Amygdala (tissue), 56 donors: ENCODE measurements around the gene SCGB1C1.
"Not testable (repeated sequence)": the region's sequence is repeated elsewhere in the genome, so short reads cannot be mapped to it uniquely, and the experiment has no call there.

ENCODE experiments used
- DNase-seq, 56 donors: peaks; one replicate each; lab custom pipeline; 2025; lab: John Stamatoyannopoulos, UW

Gene SCGB1C1

DNA sequence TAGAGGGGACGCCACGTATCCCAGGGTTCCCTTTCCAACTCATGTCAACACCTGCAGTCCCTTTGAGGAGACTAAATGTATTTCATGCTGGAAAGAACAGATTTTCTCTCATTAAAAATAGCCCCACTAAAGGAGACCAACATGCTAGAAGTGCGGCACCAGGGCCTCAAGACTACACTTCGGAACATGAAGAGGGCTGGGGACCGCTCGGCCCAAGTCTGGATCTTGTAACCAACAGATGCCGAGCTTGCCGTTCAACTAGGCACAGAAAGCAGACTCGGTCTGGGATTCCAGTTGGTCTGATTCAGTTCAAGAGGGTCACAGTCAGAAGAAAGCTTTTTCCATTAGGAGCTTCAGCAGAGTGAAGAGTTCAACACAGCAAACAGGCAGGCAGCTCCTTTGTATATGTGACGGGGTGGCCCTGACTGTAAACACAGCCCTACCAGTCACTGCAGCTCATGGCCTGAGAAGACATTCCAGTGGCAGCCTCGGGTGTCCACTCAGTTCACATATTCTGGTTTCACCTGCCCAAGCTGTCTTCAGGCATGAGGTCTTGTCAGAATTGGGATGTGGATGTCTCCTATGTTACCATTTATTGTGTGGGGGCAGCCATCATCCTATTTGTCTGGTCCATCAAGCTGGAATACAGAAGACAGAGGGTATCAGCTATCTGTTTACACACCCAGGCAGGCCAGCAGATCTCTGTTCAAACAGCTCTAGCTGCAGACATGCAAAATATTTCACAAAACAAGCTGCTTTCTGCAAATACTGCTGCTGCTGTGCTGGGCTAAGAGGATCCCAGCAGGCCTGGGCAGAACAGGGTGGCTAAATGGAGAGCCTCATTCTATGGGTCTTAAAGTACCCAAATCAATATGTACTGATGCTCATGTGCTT lies 23.4 kb downstream of the SCGB1C1 start:
- DNase-seq, result no peak

- no peak for DNase-seq
Observed at GRCh38 chr11:217704-218103, 24.8 kb downstream of the SCGB1C1 start.

- DNase-seq, result no peak
Observed at GRCh38 chr11:218815-219593, 26.1 kb downstream of the SCGB1C1 start.

DNA sequence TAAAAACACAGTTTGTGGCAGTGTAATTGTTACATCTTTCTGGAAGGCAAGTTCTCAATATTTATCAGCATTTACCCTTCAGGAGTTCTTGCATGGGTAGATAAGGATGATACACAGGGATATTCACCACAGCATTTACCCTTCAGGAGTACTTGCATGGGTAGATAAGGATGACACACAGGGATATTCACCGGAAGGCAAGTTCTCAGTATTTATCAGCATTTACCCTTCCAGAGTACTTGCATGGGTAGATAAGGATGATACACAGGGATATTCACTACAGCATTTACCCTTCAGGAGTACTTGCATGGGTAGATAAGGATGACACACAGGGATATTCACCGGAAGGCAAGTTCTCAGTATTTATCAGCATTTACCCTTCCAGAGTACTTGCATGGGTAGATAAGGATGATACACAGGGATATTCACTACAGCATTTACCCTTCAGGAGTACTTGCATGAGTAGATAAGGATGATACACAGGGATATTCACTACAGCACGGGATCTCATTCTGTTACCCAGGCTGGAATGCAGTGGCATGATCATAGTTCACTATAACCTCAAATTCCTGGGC lies 27.9 kb downstream of the SCGB1C1 start:
- not testable (repeated sequence) for DNase-seq

DNA sequence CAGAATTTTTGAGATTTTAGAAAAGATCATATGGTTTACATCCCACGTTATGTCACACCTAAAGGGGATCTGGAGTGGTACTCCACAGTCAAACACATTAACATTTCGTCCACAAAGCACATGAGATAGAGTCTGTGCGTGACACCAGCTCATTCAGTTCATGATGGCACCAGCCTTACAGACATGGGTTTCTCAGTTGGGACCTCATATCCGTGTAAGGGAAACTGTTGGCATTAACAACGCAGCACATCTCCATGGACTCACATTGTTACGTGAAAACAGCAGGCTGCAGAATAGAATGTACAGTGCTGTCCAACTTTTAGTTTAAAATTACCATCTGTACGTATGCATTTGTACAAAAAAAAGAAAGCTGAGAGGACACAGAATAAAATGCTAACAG lies 28.7 kb downstream of the SCGB1C1 start:
- DNase-seq, result no peak

DNA sequence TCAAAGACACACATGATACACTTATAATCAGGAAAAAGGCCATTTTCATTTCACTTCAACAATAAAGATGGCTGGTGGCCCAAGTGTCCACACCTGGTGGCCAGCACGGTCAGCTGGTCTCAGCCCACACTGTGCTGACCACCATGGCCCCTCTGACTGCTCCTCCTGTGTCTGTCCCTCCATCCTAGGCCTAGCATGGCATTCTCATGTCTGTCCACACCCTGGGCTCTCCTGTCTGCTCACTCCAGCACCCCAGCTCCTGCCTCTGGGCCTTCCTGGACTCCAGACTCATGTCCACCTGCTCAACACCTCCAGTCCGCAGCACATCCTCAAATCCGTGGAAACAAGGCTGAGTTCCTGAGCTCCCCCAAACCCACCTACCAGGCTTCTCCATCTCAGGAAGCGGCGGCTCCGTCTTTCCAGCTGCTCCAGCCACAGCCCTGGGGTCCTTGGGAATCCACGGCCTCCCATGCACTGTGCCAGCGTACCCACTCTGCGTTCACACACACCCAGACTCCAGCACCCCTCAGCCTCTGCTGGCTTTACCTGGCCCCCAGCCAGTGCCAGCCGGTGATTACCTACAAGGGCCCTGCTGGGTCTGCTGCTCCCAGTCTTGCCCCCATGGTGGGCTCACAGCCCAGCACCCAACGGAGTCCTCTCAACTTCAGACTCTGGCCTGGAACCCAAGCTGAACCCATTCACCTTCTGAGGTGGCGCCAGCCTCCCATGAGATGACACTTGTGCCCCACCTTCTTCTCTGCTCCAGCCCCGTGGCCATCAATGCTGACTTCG lies 29.3 kb downstream of the SCGB1C1 start:
- DNase-seq, result no peak

DNA sequence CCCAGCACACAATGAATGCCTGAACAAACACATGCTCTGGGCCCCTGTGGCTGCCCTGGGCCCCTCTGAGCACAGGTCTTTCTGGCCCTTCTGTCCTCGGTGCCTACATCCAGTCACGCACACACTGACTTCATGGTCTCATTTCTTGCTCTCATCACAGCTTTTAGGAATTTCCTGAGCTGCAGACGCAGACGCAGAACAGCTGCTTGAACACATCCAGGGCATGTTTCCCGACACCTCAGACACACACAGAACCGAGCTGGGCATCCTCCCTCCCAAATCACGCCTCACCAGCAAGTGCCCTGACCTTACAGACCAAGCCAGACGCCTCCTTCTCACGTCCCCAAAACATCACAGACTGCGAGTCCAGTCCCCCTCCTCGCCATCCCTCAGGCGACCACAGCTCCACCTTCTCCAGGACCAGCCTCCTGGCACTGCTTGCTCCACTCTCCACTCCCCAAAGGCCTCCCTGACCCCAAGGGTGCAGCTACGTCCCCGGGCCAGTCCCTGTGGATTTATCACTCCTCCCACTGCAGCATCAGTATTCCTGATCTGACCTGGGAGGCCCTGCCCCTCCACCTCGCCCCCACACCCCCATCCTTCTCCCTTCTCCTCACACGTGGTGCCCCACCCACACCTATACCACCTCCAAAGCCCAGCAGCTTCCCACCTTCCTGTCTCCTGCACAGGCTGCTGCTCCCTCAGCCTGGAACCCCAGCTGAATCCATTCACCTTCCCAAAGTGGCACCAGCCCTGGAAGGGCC lies 30.3 kb downstream of the SCGB1C1 start:
- no peak for DNase-seq

DNA sequence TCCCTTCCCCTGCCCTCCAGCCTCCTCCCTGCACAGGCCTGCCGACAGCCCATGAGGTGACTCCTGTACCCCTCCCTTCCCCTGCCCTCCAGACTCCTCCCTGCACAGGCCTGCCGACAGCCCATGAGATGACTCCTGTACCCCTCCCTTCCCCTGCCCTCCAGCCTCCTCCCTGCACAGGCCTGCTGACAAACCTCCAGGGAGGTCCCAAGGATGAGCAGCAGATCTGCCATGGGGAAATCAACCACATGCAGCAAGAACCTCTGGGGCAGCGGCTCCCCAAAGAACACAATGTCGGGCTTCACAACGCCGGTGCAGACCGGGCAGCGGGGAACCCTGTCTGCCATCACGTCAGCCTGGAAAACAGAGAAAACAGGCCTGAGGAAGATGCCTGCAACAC lies 31.0 kb downstream of the SCGB1C1 start:
- no peak for DNase-seq

GRCh38 chr11:224424-224823 lies 31.5 kb downstream of the SCGB1C1 start:
- no peak for DNase-seq

GRCh38 chr11:225734-226453 lies 33.0 kb downstream of the SCGB1C1 start:
- DNase-seq, result no peak

DNA sequence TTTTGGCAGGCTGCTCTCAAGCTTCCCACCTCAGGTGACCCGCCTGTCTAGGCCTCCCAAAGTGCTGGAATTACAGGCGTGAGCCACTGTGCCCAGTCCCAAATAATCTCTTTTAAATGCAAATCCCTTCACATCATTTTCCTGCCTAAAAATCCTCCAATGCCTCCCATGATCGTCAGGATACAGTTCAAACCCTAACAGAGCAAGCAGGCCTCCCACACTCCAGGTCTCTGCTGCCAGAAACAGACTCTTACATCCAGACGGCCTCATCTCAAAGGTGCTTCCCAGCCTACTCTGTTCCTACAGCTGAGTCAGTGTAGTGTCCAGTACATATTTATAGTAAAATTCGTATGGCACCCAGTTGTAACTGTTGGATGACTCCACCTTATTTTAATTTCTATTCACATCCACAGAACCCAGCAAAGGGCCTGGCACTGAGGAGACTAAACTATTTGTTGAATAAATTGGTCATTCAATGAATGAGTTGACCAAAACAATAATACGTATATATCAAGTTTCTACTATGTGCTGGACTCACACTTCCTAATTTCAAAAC lies 35.0 kb downstream of the SCGB1C1 start:
- DNase-seq, result no peak

DNA sequence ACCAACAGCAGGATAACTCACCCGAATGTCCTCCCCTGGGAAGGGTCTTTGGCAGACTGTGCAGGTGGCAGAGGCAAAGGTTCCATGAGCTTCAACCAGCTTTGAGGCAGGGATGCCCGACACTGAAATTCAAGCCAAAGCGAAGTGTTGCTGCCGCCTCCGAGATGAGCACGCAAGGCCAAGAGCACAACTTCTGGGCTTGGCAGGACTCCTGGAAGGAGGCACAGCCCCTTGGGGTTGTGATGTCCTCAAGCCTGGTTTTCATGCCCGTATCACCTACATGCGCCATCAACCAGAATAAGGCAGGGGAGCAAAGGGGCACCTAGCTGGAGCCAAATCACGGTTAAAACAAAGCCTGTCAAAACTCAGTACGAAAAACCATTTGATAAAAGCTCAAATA lies 37.6 kb downstream of the SCGB1C1 start:
- no peak for DNase-seq

DNA sequence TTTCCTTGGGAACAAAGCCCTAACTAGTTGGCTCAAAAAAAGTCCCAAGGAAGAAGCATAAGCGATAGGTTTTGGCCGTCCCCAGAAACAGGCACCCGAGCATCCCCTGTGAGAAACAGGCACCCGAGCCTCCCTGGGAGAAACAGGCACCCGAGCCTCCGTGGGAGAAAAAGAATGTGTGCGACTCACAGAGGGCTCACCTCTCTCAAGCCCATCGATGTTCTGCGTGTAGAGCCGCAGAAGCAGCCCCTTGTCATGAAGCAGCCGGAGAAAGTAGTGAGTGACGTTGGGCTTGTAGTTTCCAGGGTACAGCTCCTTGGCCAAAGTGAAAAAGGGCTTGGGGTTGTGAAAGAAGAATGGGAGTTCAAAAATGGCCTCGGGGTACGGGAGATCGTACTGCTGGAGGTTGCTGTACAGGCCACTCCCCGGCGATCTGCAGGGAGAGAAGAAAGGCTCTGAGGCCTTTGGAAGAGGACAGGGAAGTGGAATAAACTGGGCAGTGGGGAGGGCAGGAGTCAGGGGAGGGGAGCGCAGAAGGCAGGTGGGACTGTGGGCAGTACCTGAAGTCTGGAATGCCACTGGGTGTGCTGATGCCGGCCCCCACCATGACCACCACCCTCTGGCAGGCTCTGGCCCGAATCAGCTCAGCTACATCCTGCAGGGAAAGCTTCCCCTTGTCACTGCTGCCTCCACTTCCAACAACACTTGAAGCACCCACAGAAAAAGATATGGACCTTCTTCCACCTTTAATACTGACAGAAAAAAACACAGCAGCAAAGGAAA lies 40.1 kb downstream of the SCGB1C1 start:
- no peak for DNase-seq

DNA sequence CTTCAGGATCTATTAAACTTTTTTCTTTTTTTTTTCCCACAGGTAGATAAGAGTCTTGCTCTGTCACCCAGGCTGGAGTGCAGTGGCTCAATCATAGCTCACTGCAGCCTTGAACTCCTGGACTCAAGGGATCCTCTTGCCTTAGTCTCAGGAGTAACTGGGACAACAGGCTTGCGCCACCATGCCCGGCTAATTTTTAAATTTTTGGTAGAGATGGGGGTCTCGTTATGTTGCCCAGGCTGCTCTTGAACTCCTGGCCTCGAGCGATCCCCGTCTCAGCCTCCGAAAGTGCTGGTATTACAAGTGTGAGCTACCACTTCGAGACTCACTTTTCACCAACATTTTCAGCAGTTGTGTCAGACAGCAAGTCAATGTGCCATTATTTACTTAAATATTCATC lies 42.3 kb downstream of the SCGB1C1 start:
- no peak for DNase-seq

GRCh38 chr11:235609-235996 lies 42.7 kb downstream of the SCGB1C1 start:
- no peak for DNase-seq

GRCh38 chr11:235997-236773 lies 43.3 kb downstream of the SCGB1C1 start, which contains the start of gene SIRT3:
Gene SIRT3, minus strand, starts transcription at chr11:236342. Its CDS starts 14 bp downstream, at chr11:236328.
- DNase-seq, result peak in 52 of 56 donors; percentile 15 to 84 (median 70)
